NT2/D1 (cell line): ENCODE measurements around the gene SI.

Source experiments
- SUZ12 ChIP-seq: IDR thresholded peaks from 2 replicates; pipeline ENCODE4 v1.6.1; 2011; ENCODE audit not compliant: insufficient read length, insufficient read depth; ENCODE audit errors: extremely low read depth
- YY1 ChIP-seq: IDR thresholded peaks from 2 replicates; pipeline ENCODE4 v1.6.1; 2011; ENCODE audit not compliant: insufficient read length, insufficient read depth
- ZNF274 ChIP-seq: IDR thresholded peaks from 2 replicates; pipeline ENCODE4 v1.6.1; 2011; ENCODE audit warnings: mild to moderate bottlenecking, low read depth, low read length

DNA sequence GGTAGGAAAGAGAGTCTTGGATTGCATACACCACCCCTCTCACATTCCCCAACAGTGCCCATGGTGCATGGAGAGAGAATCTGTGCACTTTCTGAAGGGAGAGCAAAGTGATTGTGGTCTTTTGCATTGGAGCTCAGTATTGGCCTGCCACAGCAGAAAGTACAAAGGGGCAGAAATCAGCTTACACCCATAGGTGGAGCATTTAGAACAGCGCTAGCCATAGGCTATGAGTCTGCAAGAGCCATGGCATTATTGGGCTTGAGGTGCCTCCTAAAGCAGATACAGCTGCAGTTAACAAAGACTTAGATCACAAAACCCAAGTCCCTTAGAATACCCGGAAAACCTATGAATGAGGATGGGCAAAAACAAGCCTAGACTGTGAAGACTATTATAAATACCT lies 21.8 kb downstream of the SI start:
- TF ChIP-seq YY1, result no peak
- no peak for TF ChIP-seq SUZ12
- TF ChIP-seq ZNF274, result no peak
